Measurements from ENCODE around the gene SEPHS1.
"Not testable (repeated sequence)": the region's sequence is repeated elsewhere in the genome, so short reads cannot be mapped to it uniquely, and the experiment has no call there.

The SEPHS1 gene, protein sequence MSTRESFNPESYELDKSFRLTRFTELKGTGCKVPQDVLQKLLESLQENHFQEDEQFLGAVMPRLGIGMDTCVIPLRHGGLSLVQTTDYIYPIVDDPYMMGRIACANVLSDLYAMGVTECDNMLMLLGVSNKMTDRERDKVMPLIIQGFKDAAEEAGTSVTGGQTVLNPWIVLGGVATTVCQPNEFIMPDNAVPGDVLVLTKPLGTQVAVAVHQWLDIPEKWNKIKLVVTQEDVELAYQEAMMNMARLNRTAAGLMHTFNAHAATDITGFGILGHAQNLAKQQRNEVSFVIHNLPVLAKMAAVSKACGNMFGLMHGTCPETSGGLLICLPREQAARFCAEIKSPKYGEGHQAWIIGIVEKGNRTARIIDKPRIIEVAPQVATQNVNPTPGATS

GRCh38 chr10:13348216-13349017, at the start of gene SEPHS1:
Gene SEPHS1, minus strand, starts transcription at chr10:13348293. Its CDS starts 3,343 bp downstream, at chr10:13344950.
- DNase-seq, result peak; percentile 89

- DNase-seq, result no peak
These were observed 49.0 kb upstream of the SEPHS1 start for GRCh38 chr10:13397052-13397451.

GRCh38 chr10:13396369-13396768, 48.3 kb upstream of the SEPHS1 start:
- DNase-seq, result no peak

DNA sequence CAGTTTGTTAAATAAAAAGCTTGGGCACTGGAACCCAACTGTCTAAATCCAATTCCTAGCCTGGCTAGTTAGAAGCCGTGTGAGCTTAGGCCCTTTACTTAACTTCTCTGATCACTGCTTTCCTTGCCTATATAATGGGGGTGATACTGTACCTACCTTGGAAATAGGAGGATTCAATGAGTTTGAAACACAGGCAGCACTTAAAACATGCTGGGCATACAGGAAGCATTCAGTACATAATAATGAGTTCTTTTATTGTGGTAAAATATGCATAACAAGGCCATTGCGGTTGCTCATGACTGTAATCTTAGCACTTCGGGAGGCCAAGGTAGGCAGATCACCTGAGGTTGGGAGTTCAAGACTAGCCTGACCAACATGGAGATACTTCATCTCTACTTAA, 47.4 kb upstream of the SEPHS1 start:
- DNase-seq, result no peak

- DNase-seq, result no peak
These were observed 45.5 kb upstream of the SEPHS1 start for GRCh38 chr10:13393640-13394039.

DNA sequence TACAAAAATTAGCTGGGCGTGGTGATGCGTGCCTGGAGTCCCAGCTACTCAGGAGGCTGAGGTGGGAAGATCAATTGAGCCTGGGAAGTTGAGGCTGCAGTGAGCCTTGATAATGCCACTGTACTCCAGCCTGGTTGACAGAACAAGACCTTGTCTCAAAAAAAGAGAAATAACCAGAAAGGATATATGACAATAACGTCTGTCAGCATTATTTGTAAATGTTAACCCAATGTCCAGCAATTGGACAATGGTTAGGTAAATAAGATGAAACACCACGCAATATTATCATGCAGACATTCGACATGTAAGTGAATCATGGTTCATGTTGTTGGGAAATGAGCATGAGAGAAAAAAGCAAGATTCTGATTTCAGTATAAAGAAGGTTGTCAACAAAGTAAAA, 44.6 kb upstream of the SEPHS1 start:
- DNase-seq, result no peak

DNA sequence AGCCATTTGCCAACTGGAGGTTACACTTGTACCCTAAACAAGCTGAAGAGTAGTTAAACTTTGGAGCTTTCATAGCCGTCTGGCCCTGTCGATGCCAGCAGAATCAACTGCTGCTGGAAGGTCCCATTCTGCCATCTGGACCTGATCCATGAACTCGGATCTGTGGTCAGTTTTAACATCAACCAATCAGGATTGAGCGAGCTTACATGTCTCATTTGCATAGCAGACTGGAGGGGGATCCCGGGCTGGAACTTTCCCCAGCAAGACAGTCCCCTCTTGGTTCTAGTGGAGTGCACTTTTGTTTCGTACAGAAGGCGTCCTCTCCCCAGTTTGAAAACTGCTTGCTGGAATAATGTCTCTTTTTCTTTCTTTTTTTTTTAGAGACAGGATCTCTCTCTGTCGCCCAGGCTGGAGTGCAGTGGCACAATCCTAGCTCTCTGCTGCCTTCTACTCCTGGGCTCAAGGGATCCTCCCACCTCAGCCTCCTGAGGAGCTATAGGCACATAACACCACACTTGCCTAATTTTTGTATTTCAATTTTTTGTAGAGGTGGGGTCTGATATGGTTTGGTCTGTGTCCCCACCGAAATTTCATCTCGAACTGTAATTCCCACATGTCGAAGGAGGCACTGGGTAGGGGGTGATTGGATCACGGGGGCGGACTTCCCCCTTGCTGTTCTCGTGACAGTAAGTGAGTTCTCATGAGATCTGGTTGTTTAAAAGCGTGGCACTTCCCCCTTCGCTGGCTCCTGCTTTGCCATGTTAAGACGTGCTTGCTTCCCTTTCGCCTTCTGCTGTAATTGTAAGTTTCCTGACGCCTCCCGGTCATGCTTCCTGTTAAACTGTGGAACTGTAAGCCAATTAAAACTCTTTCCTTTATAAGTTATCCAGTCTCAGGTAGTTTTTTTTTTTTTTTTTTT, 42.8 kb upstream of the SEPHS1 start:
- DNase-seq, result no peak

DNA sequence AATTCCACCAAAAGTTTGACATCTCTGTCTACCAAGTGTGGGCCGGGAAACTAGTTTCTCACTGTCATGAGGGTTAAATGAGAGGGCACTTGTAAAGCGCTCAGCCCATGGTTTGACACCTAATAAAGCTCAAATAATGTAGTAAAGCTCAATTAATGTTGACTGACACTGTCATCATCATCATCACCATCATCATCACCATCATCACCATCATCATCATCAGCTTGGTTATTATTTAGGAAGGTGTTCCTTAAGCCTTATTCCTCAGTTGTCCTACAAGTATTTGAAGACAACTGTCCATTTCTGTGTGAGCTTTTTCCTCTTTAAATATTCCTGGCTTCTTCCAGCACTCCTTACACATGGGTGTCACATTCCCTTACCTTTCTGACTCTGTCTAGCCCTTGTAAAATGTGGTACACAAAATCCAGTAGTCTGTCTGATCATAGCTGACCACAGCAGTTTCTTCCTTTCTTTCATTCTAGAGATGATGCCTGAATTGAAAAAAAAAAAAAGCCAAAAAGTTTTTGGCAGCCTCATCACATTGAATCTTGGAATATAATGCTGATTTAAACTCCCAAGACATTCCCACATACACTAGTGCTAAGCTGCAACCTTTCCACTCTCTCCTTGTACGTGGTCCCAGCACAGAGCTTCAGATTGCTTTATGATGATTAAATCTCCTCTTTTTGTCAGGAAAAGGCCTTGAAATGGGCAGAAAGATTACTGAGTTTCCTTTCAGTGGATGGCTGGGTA, 40.6 kb upstream of the SEPHS1 start:
- no peak for DNase-seq

DNA sequence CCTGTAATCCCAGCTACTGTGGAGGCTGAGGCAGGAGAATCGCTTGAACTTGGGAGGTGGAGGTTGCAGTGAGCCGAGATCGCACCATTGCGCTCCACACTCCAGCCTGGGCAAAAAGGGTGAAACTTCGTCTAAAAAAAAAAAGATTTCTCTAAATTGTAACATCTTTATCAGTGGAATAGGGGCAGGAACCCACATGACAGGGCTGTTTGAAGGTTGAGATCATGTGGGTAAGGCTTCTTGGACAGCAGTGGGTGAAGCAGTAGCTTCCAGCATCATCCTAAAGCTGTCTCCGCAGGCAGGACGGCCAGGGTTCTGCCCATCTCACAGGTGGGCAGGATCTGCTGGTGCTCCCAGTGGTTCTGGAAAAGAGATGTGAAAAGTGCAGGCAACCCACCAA, 37.9 kb upstream of the SEPHS1 start:
- DNase-seq, result no peak

- no peak for DNase-seq
These were observed 35.3 kb upstream of the SEPHS1 start for GRCh38 chr10:13383399-13383761.

DNA sequence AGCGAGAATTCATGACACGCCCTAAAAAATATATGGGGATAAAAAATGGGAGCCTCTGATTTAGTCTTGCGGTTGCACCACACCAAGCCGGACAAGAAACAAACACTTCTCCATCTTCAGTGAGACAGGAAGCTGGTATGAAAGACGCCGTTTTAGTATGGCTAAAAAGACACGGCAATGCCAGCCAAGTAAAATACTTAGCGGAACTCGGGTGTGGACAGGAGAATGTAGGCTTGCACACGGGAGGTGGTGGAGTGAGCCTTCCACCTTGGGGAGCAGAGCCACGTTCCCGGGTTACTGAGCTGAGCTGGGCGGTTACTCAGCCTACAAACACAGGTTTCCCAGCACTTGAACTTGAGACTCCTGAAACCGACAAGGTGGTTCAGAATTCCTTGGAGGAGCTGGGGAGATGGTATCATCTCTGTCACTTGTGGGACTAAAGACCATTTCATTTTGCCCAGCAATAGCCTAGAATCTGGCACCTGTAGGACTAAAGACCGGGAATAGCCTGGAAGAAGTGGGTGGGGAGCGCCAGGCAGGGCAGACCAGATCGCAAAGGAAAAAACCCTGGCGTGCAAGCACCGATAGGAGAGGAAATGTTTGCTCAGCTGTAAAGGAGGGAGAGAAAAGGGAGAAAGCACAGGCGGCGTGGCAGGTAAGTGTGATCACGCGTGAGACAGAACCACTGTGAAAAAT, 34.8 kb upstream of the SEPHS1 start:
- DNase-seq, result no peak

DNA sequence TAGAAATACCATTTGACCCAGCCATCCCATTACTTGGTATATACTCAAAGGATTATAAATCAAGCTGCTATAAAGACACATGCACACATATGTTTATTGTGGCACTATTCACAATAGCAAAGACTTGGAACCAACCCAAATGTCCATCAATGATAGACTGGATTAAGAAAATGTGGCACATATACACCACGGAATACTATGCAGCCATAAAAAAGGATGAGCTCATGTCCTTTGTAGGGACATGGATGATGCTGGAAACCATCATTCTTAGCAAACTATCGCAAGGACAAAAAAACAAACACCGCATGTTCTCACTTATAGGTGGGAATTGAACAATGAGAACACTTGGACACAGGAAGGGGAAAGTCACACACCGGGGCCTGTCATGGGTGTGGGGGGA, 31.0 kb upstream of the SEPHS1 start:
- DNase-seq, result not testable (repeated sequence)

- no peak for DNase-seq
These were observed 28.7 kb upstream of the SEPHS1 start for GRCh38 chr10:13376746-13377145.

DNA sequence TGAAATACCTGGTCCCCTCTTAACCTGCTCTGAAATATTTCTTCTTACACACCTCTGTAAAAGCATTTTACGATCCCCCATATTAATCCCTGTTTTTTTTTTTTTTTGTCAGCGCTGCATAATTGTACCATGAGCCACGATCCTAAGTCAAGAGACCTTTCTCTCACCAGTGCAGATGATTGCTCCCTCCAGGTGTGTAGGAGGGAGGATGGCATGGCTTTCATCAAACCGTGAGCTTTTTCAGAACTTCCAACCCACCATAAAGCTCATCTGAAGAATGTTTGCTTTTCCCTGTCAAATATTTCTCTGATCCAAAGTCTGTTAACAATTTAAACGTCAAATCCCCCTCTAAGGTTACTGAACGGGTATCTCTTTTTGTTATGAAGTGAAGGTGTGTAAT, 28.2 kb upstream of the SEPHS1 start:
- DNase-seq, result no peak

GRCh38 chr10:13375791-13376190, 27.7 kb upstream of the SEPHS1 start:
- no peak for DNase-seq

GRCh38 chr10:13373644-13374043, 25.6 kb upstream of the SEPHS1 start:
- DNase-seq, result no peak

DNA sequence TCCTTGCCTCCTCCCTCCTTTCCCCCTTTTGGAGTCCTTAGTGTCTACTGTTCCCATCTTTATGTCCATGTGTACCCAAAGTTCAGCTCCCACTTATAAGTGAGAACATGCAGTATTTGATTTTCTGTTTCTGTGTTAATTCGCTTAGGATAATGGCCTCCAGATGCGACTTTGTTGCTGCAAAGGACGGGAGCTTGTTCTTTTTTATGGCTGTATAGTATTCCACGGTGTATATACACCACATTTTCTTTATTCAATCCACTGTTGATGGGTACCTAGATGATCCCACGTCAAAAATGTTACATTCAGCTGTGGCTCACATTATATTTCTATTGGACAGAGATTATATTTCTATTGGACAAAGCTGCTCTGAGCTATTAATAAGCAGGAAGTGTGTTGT, 24.4 kb upstream of the SEPHS1 start:
- DNase-seq, result no peak

- peak; percentile 61 for DNase-seq
These were observed 23.9 kb upstream of the SEPHS1 start for GRCh38 chr10:13371897-13372470.

GRCh38 chr10:13366891-13367290, 18.8 kb upstream of the SEPHS1 start:
- no peak for DNase-seq

- DNase-seq, result no peak
These were observed 17.7 kb upstream of the SEPHS1 start for GRCh38 chr10:13365831-13366230.

DNA sequence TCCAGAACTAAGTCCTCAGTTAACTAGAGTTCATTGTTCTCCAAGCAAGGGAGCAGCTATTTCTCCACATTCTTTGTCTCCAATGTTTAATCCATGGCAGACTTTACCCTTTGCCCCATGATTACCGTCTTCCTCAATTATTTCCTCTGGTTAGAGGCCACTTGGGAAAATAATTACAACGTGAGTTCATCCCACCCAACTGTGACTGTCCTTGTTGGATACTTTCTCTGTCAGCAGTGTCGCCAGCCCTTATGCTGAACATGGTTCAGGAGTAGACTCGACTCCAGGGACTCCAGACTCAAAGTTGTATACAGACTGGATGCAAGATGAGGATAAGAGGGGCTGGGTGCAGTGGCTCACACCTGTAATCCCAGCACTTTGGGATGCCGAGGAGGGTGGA, 17.1 kb upstream of the SEPHS1 start:
- DNase-seq, result no peak

Measured in CD4-positive, alpha-beta T cell treated with Interleukin-17A for 4 hours (primary cell).